Brain microvascular endothelial cell (primary cell): ENCODE data around the gene FGGY.
"Not testable (repeated sequence)": the region's sequence is repeated elsewhere in the genome, so short reads cannot be mapped to it uniquely, and the experiment has no call there.

ENCODE experiments used
- DNase-seq: peaks from one replicate; pipeline ENCODE4 v3.0.0-alpha.2; 2020
- H3K27ac ChIP-seq: fragments of 250-450 bp; sonication (Bioruptor Pico); 2 replicates; pipeline ENCODE4 v1.5.1; 2020; ENCODE audit warnings: mild to moderate bottlenecking, moderate library complexity
- H3K27me3 ChIP-seq: fragments of 250-450 bp; sonication (Bioruptor Pico); replicated peaks from 2 replicates; pipeline ENCODE4 v1.5.1; 2020; ENCODE audit warnings: mild to moderate bottlenecking
- H3K36me3 ChIP-seq: fragments of 250-450 bp; sonication (Bioruptor Pico); replicated peaks from 2 replicates; pipeline ENCODE4 v1.5.1; 2020; ENCODE audit warnings: mild to moderate bottlenecking
- H3K4me3 ChIP-seq: 2 replicates; pipeline ENCODE4 v1.5.1; 2011; ENCODE audit warnings: low read depth, mild to moderate bottlenecking, control low read depth, low read length, moderate library complexity
- in situ Hi-C: cut with HindIII; loops from 2 replicates; pipeline ENCODE4 v1.10.0; 2017; ENCODE audit warnings: low sequenced_read_pairs, low pct_ligation_motif_present
- TF ChIP-seq, protein P1 (sequence below): IDR thresholded peaks from 2 replicates; pipeline ENCODE4 v1.5.1; 2011; ENCODE audit warnings: low read depth, mild to moderate bottlenecking, moderate library complexity, low read length, control low read depth, inconsistent platforms; ENCODE audit errors: missing control alignments

The FGGY gene

DNA sequence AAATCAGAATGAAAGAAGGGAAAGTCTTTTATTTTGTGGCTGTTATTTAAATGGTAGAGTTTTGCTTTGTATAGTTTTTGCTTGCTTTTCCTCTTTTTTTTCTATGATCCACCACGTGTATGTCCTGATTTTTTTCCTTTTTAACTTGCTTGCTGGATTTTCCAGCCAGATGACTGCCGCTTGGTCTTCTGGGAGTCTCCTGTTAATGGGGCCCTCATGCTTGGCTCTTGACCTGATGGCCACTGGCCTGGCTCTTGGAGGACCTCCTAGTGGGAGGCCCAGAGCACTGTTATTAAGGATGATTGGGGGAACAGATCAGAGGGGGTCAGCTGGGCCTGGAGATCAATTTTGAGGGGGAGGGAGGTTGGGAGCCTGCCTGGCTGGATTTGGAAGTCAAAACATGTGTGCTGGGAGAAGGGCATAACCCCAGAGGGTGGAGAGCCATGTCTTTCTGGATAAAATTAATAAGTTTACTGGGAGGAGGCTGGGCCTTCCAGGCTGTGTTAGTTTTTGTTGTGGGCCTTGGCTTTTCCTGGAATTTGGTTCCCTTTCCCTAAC, 1.2 kb downstream of the FGGY start:
- Histone ChIP-seq H3K27me3 (no peaks in the 10 kb centered on the region), H3K27ac (no peak overlapping the region), H3K4me3 (no peak overlapping the region), H3K36me3 (no peaks in the 10 kb centered on the region)
- in situ Hi-C loops: no loop called here
- DNase-seq: no peak
- TF ChIP-seq, protein P1, sequence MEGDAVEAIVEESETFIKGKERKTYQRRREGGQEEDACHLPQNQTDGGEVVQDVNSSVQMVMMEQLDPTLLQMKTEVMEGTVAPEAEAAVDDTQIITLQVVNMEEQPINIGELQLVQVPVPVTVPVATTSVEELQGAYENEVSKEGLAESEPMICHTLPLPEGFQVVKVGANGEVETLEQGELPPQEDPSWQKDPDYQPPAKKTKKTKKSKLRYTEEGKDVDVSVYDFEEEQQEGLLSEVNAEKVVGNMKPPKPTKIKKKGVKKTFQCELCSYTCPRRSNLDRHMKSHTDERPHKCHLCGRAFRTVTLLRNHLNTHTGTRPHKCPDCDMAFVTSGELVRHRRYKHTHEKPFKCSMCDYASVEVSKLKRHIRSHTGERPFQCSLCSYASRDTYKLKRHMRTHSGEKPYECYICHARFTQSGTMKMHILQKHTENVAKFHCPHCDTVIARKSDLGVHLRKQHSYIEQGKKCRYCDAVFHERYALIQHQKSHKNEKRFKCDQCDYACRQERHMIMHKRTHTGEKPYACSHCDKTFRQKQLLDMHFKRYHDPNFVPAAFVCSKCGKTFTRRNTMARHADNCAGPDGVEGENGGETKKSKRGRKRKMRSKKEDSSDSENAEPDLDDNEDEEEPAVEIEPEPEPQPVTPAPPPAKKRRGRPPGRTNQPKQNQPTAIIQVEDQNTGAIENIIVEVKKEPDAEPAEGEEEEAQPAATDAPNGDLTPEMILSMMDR: no peak

DNA sequence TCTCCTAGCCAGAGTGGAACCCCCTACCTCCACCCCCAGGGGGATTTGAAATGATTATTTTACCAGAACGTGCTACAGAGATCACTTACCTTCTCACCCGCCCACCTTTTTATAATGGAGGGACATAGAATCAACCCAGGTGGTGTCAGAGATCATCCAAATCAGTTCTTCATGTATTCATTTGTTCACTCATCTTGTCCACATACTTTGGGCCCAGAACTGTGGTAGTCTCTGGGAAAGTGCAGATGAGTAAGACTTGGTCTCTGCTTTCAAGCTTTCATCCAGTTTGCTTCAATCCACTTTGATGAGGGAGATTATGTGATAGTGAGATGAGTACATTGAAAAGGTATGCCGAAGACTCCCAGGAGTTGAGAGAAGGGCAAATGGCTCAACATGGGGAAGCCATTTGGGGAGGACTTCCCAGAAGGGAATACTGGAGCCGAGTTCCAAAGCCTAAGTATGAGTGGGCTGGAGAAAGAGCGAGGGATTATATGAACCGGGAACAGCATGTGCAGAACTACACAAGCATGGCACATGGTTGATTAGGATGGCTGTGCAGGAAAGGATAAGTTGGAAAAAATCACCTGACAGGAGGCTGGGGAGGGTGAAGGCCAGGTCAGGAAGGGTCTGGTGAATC, 1.9 kb downstream of the FGGY start:
- in situ Hi-C loops: no loop called here
- H3K36me3 ChIP-seq: no peaks in the 10 kb centered on the region
- H3K4me3 ChIP-seq: no peak overlapping the region
- no peaks in the 10 kb centered on the region for H3K27me3 ChIP-seq
- TF ChIP-seq, protein P1: no peak
- no peak overlapping the region for H3K27ac ChIP-seq
- no peak for DNase-seq

DNA sequence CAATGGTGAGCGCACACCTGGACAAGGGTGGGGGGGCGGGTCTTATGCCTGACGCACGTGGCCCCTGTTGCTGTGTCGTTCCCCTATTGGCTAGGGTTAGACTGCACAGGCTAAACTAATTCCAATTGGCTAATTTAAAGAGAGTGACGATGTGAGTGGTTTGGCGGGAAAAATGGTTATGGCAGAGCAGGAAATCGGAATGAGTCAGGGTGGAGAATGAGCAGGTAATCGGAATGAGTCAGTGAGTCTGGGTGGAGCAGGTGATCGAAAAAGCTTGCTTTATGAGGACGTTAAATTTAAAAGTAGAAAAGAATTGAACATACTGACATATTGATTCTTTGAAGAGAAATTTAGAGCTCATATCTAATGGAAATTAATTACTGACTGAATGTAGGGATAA, 2.8 kb downstream of the FGGY start:
- H3K36me3 ChIP-seq, DNase-seq, in situ Hi-C loops, H3K4me3 ChIP-seq, H3K27ac ChIP-seq, H3K27me3 ChIP-seq: not testable (repeated sequence)

DNA sequence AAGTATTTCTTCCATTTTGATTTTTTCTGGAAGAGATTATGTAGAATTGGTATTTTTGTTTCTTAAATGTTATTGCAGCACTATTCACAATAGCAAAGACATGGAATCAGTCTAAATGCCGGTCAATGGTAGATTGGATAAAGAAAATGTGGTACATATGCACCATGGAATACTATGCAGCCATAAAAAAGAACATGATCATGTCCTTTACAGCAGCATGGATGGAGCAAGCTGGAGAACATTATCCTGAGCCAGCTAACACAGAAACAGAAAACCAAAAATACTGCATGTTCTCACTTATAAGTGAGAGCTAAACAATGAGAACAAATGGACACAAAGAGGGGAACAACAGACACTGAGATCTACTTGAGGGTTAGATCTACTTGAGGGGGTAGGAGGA, 5.4 kb downstream of the FGGY start:
- H3K27ac ChIP-seq: no peak overlapping the region
- DNase-seq: no peak
- H3K27me3 ChIP-seq: no peaks in the 10 kb centered on the region
- H3K36me3 ChIP-seq: no peaks in the 10 kb centered on the region
- TF ChIP-seq, protein P1: no peak
- in situ Hi-C loops: no loop called here
- no peak overlapping the region for H3K4me3 ChIP-seq

DNA sequence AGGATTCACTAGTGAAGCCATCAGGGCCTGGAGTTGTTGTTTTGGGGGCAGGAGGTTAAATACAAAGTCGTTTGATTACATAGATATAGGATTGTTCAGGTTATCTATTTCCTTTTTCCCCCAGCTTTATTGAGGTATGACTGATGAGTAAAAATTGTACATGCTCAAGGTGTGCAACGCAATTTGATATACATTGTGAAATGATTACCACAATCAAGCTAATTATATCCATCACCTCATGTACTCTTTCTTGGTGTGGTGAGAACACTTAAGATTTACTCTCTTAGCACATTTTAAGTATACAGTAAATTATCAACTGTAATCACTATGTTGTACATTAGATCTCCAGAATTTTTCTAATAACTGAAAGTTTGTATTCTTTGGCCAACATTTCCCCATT, 6.0 kb downstream of the FGGY start:
- no peak for DNase-seq
- in situ Hi-C loops: no loop called here
- no peaks in the 10 kb centered on the region for H3K36me3 ChIP-seq
- H3K27me3 ChIP-seq: no peaks in the 10 kb centered on the region
- H3K4me3 ChIP-seq: no peak overlapping the region
- TF ChIP-seq, protein P1: no peak
- H3K27ac ChIP-seq: no peak overlapping the region

DNA sequence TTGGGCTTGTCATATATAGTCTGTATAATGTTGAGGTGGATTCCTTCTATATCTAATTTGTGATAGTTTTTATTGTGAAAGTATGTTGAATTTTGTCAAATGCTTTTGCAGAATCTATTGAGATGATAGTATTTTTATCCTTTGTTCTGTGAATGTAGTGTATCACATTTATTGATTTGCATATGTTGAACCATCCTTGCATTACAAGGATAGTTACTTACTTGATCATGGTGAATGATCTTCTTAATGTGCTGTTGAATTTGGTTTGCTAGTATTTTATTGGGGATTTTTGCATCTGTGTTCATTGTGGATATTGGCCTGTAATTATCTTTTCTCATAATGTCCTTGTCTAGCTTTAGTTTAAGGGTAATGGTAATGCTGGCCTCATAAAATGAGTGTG, 8.3 kb downstream of the FGGY start:
- H3K27ac ChIP-seq: no peak overlapping the region
- DNase-seq: no peak
- H3K36me3 ChIP-seq: no peaks in the 10 kb centered on the region
- no peak overlapping the region for H3K4me3 ChIP-seq
- TF ChIP-seq, protein P1: no peak
- no peaks in the 10 kb centered on the region for H3K27me3 ChIP-seq
- in situ Hi-C loops: no loop called here
